ENCODE results near the gene ZNF662. TPM values are rescaled to one million over a fixed set of nuclear protein-coding genes. Genes with fewer than 3 reads are reported as not detected.

ZNF662 gene
- total and polyA plus RNA-seq, 9 of the 15 experiments (the other 6 are each of a cell fraction or from before 2014, with no cell fraction given): 0.07 to 0.55 (median 0.27) TPM

GRCh38 chr3:42868841-42869240 lies 37.1 kb upstream of the ZNF662 start:
- CTCF ChIA-PET (ENCODE audit: low intra/inter-chr PET ratio): no interaction called here
- intact Hi-C loops (cut with micrococcal nuclease): no loop called here
- no peak overlapping the region for H3K4me3 ChIP-seq
- TF ChIP-seq, protein P1, sequence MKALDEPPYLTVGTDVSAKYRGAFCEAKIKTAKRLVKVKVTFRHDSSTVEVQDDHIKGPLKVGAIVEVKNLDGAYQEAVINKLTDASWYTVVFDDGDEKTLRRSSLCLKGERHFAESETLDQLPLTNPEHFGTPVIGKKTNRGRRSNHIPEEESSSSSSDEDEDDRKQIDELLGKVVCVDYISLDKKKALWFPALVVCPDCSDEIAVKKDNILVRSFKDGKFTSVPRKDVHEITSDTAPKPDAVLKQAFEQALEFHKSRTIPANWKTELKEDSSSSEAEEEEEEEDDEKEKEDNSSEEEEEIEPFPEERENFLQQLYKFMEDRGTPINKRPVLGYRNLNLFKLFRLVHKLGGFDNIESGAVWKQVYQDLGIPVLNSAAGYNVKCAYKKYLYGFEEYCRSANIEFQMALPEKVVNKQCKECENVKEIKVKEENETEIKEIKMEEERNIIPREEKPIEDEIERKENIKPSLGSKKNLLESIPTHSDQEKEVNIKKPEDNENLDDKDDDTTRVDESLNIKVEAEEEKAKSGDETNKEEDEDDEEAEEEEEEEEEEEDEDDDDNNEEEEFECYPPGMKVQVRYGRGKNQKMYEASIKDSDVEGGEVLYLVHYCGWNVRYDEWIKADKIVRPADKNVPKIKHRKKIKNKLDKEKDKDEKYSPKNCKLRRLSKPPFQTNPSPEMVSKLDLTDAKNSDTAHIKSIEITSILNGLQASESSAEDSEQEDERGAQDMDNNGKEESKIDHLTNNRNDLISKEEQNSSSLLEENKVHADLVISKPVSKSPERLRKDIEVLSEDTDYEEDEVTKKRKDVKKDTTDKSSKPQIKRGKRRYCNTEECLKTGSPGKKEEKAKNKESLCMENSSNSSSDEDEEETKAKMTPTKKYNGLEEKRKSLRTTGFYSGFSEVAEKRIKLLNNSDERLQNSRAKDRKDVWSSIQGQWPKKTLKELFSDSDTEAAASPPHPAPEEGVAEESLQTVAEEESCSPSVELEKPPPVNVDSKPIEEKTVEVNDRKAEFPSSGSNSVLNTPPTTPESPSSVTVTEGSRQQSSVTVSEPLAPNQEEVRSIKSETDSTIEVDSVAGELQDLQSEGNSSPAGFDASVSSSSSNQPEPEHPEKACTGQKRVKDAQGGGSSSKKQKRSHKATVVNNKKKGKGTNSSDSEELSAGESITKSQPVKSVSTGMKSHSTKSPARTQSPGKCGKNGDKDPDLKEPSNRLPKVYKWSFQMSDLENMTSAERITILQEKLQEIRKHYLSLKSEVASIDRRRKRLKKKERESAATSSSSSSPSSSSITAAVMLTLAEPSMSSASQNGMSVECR (CRISPR knock-in tag; IDR thresholded peaks at IDR 0.05): no peak
- no peak for TF ChIP-seq RNF219 (CRISPR knock-in tag; IDR thresholded peaks at IDR 0.05)
- no peak for TF ChIP-seq RFX1 (IDR thresholded peaks at IDR 0.05)
- TF ChIP-seq, protein P2, sequence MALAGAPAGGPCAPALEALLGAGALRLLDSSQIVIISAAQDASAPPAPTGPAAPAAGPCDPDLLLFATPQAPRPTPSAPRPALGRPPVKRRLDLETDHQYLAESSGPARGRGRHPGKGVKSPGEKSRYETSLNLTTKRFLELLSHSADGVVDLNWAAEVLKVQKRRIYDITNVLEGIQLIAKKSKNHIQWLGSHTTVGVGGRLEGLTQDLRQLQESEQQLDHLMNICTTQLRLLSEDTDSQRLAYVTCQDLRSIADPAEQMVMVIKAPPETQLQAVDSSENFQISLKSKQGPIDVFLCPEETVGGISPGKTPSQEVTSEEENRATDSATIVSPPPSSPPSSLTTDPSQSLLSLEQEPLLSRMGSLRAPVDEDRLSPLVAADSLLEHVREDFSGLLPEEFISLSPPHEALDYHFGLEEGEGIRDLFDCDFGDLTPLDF (CRISPR knock-in tag; IDR thresholded peaks at IDR 0.05): no peak
- no peak for TF ChIP-seq MBD1 (CRISPR knock-in tag; IDR thresholded peaks at IDR 0.05)
- TF ChIP-seq NFATC3 (IDR thresholded peaks at IDR 0.05): no peak
- no peak for TF ChIP-seq TRIM28 (IDR thresholded peaks at IDR 0.05)
- no peak for TF ChIP-seq CBFB (CRISPR knock-in tag; IDR thresholded peaks at IDR 0.05)
- no peak for TF ChIP-seq DPF2 (IDR thresholded peaks at IDR 0.05)
- no peak for TF ChIP-seq GATA2 (CRISPR knock-in tag; IDR thresholded peaks at IDR 0.05)
- TF ChIP-seq ETV5 (CRISPR knock-in tag; IDR thresholded peaks at IDR 0.05; ENCODE audit: low read depth): no peak
- TF ChIP-seq, protein P3, sequence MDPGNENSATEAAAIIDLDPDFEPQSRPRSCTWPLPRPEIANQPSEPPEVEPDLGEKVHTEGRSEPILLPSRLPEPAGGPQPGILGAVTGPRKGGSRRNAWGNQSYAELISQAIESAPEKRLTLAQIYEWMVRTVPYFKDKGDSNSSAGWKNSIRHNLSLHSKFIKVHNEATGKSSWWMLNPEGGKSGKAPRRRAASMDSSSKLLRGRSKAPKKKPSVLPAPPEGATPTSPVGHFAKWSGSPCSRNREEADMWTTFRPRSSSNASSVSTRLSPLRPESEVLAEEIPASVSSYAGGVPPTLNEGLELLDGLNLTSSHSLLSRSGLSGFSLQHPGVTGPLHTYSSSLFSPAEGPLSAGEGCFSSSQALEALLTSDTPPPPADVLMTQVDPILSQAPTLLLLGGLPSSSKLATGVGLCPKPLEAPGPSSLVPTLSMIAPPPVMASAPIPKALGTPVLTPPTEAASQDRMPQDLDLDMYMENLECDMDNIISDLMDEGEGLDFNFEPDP (CRISPR knock-in tag; IDR thresholded peaks at IDR 0.05): no peak
- no peak for TF ChIP-seq ZNF41 (CRISPR knock-in tag; conservative IDR thresholded peaks at IDR 0.05)

More at GRCh38 chr3:42868841-42869240, 37.1 kb upstream of the ZNF662 start:
- POLR2A ChIA-PET: interaction anchor here (0.6 to 1.9 kb wide), 3 partner anchors 10 to 22 kb away, joined by 3 to 12 read pairs (median 6); no protein-coding TSS in a partner anchor
- no peaks in the 10 kb centered on the region for H3K9me1 ChIP-seq (ENCODE audit: control insufficient read depth, insufficient read depth, low read length)
- peaks cover 25 to 86% of the 10 kb centered on the region in 2 experiments; a peak in 4 of 5 replicates for H3K27me3 ChIP-seq (ENCODE audit: control insufficient read depth in 2 of 2, insufficient read depth in 2 of 2, low read length in 2 of 2)
- no peak overlapping the region for H2AFZ ChIP-seq (ENCODE audit: low read depth, low read length)
- no peaks in the 10 kb centered on the region; a peak in 1 of 5 replicates for H3K4me1 ChIP-seq (replicated peaks in 1 of 2; ENCODE audit: control insufficient read depth in 2 of 2, insufficient read depth in 2 of 2, low read length in 2 of 2)
- ATAC-seq (no peak), FAIRE-seq (no peak), DNase-seq (ENCODE audit: extremely low read depth in 1 of 4, low spot score in 3 of 4) (no peak)
- in situ Hi-C loops (cut with MboI): no loop called here
- H3K79me2 ChIP-seq (ENCODE audit: control insufficient read depth, insufficient read depth, low read length): no peaks in the 10 kb centered on the region
- H3K27ac ChIP-seq (ENCODE audit: extremely low read depth, low read depth, low read length): no peak overlapping the region
- no peak overlapping the region for H3K4me2 ChIP-seq (ENCODE audit: insufficient read depth, low read length)
- no peaks in the 10 kb centered on the region for H3K9me3 ChIP-seq (replicated peaks; ENCODE audit: control insufficient read depth, insufficient read depth, low read depth, low read length)
- BruUV-seq (replicated peaks): no TSS peak
- WGBS (ENCODE audit: insufficient coverage, low coverage, missing lambda C conversion rate): 1% methylated on average over 5 of the region's 5 CpGs
- no peaks in the 10 kb centered on the region for H3K36me3 ChIP-seq (ENCODE audit: control insufficient read depth, insufficient read depth, low read length)
- no peak overlapping the region for H3K9ac ChIP-seq (ENCODE audit: insufficient read depth in 1 of 2, low read depth in 2 of 2, low read length in 2 of 2)
- peaks cover 4% of the 10 kb centered on the region; the same call in 1 of the 2 replicates for H4K20me1 ChIP-seq (replicated peaks; ENCODE audit: control insufficient read depth, insufficient read depth, low read length)

Measured in K562 (cell line).